HG02588 (cell line): ENCODE results near the gene CUBN.
"Not testable (repeated sequence)": the region's sequence is repeated elsewhere in the genome, so short reads cannot be mapped to it uniquely, and the experiment has no call there.

Source experiments
- ATAC-seq: cut with Tn5 transposase; IDR thresholded peaks from one replicate; pipeline ENCODE4 v1.9.1; 2021; ENCODE audit warnings: mild to moderate bottlenecking, moderate library complexity; ENCODE audit not compliant: unreplicated experiment

CUBN gene

GRCh38 chr10:17141504-17142229 lies 12.1 kb upstream of the CUBN start:
- no peak for ATAC-seq

- ATAC-seq, result no peak
Observed at GRCh38 chr10:17140386-17140761, 10.8 kb upstream of the CUBN start.

DNA sequence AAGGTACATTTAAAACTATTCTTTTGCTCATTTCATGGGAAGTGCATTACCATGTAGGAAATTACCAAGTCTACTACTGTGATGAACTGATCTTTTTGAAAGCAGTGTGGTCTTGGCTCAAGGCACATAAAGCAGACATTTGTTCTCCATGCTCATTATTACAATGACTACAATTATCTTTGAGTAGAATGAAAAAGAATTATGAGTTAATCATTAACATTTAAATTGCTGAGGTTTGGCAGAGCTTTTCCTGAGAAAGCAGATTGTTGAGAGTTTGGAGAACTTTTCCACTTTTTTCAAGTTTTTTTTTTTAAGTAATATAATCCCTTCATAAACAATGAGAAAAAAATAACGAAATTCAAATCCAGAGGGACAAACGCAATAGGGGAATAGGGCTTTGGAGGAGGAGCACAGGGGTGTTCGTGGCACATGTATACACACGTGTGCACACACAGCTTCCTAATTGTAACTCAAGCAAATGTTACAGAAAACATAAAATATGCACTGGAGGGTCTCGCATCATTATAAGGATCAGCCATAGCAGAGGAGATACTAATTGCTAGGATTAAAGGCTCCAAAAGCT lies 8.9 kb upstream of the CUBN start:
- ATAC-seq, result no peak

- no peak for ATAC-seq
Observed at GRCh38 chr10:17134737-17135260, 5.2 kb upstream of the CUBN start.

DNA sequence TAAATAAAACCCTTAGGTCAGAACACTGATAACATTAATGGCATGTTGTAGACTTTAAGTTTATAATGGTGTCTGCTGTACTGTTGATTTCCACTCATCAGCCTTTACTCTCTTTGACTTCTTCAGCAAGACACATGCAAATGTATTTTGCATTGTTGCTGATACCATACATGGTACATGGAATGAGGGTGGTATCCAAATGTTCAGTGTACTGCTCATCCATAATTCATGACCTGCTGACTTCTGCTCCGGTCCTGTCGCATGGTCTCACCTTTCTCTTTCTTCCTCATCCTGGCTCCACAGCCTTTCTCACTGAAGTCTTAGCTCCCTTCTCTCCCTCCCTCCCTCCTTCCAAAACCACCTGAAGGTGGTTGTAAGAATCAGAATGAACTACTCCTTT lies 4.7 kb upstream of the CUBN start:
- ATAC-seq, result no peak

DNA sequence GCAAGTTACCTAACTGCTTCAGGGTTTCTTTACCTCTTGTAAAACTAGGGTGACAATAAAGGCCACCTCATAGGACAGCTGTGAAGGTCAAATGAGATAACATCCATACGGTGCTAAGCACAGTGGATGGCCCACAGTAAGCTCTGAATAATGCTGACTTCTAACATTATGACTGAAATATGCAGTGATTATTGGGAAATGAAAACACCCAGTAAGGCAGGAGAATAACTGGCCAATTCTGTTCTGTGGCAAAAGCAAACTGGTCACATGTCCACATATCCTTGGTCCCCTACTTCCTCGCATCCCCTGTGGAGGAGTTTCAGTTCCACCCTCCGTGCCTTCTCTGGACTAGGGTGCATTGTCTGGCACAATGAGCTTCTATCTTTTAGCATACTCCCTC lies 1.4 kb downstream of the CUBN start:
- no peak for ATAC-seq

DNA sequence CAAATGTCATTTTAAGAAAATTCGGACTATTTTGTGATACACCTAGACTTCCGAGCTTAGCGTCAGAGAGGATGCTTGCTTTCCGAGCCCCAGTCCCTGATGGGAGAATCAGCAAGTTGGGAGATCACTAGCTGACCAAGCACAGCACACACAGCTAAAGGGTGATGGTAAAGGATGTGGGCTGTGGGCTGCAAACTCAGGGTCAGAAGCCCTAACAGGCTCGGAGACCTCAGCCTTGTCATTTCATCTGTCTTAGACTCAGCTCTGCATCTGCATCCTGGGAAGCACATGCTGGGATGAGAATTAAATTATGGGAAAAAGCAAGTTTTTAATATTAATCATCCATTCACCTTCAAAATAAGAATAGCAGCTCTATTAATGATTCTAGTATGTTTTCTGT lies 3.3 kb downstream of the CUBN start:
- no peak for ATAC-seq

DNA sequence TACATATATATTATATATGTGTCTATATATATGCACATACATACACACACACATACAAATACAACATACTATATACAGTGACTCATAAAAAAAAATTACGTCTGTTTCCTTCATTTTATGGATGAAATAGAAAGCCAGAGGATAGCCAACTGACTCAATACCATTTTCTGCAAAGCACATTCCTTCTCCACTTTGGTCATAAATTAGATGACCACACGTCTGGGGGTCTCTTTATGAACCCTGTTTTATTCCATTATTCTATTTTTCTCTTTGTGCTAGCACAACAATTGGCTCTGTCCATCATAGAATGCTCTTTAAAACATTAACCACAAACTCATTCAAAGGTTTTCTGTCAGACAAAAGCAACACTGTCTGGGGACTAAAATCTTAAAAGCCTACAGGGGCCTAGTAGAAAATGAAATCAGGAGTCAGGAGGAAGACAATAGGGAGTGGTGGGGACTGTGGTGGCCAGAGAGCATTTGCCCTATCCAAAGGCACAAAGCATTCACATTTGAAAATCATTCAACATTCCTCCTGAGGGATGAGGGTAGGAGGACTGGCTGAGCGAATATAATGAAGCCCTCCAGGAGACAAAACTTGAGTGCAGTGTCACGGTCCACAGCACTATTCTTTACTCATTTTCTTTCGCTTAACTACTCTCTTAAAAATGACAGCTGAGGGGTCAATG lies 4.3 kb downstream of the CUBN start:
- no peak for ATAC-seq

DNA sequence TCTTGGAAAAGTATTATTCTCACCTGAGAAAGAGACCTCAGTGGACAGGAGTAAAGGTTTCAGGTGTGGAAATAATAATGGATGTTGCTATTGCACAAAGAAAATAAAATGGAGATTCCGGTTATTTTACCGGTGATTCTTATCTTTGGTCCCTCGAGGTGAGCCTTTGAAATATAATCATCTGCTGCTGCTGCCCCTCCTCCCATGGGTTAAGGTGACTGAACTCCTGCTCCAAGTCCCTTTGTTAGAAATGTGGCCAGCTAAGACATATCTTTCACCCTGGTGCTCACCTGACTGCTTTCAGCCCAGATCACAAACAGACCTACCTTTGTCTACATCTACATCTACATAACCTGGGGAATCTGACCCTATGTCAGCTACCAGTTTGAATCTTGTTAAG lies 5.7 kb downstream of the CUBN start:
- no peak for ATAC-seq

GRCh38 chr10:17122726-17123661 lies 6.6 kb downstream of the CUBN start:
- no peak for ATAC-seq

DNA sequence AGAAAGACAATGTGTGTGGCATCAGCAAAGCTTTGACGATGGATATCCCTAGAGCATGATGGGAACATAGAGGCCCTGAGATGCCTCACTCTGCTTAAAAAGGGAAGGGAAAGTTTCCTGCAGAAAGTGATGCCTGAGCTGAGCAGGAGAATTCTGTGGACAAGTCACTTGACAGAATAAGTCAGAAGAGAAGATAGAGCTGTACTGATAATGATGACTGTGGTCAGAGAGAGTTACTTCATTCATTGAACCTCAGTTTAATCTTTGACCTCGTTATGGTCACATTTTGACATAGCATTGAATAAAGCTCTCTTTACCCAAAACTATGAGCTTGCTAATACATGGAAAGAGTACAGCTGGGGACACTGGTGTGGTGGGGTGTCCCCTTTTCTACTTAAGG lies 7.6 kb downstream of the CUBN start:
- no peak for ATAC-seq

DNA sequence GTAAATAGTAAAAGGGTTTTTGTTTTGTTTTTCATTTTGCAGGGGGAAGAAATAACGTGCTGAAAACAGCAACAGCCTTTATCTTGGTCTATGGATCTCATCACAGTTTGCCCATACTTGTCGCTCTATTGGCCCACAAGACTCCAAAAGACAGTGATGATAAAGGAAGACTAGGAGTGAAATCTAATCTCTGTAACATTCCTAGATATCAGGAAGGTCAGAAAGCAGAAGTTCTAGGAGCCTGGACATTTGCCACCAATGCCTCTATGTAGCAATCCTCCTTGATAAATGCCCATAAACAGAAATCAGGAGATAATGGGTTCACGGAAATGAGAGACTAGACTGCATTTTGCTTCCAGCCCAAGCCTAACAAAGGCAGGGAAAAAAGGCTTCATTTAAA lies 8.9 kb downstream of the CUBN start:
- ATAC-seq, result no peak

- no peak for ATAC-seq
Observed at GRCh38 chr10:17119845-17120244, 9.8 kb downstream of the CUBN start.

GRCh38 chr10:17116193-17116592 lies 13.4 kb downstream of the CUBN start:
- no peak for ATAC-seq

- ATAC-seq, result no peak
Observed at GRCh38 chr10:17115683-17116082, 13.9 kb downstream of the CUBN start.

DNA sequence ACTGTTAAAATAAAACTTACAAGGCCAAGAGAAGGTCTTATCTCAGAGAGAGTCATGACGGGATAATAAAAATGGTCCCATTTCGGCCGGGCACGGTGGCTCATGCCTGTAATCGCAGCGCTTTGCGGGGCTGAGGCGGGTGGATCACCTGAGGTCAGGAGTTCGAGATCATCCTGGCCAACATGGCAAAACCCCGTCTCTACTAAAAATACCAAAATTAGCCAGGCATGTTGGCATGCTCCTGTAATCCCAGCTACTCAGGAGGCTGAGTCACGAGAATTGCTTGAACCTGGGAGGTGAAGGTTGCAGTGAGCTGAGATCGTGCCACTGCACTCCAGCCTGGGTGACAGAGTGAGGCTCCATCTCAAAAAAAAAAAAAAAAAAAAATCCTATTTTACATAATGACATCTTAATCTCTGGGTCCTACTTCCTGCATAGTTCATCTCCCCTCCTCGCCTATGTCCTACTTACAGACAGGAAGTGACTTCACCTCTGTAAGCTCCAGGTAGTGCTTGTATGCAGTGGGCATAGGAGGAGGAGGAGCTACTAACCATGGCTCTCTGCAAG lies 14.7 kb downstream of the CUBN start:
- ATAC-seq, result not testable (repeated sequence)

- no peak for ATAC-seq
Observed at GRCh38 chr10:17113889-17114540, 15.6 kb downstream of the CUBN start.

DNA sequence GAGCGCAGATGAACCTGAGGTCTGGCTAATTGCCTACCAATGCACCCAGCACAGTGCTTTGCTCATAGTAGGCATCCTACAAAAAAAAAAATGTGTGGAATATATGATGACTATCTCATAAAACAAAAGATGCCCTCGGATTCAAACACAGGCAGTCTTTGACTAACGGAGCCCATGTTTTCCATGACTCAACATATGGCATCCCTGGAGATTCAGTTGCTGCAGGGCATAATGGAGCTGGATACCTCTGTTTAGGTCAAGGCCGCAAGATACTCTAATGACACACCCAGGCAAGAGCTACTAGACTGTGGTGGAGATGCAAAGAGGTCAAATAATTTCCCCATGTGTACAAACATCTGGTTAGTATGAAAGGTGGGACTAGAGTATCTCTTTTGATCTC lies 16.3 kb downstream of the CUBN start:
- ATAC-seq, result no peak

GRCh38 chr10:17112566-17112965 lies 17.0 kb downstream of the CUBN start:
- no peak for ATAC-seq
